Keratinocyte (primary cell): ENCODE measurements around the gene PICALM. TPM values are rescaled to one million over a fixed set of nuclear protein-coding genes. Genes with fewer than 3 reads are reported as not detected.
A peak's percentile ranks its signal among the peaks of the same experiment; 100 is the strongest.

Source experiments
- DNase-seq: peaks from one replicate; pipeline ENCODE4 v3.0.0-alpha.2; 2011; ENCODE audit warnings: low read depth, missing footprints, low spot score
- FAIRE-seq: peaks from 2 replicates; lab custom pipeline; 2011; peaks lifted over from hg19 to GRCh38; lab: Jason Lieb, UNC
- H2AFZ ChIP-seq: 2 replicates; pipeline ENCODE4 v1.6.0; 2012; ENCODE audit warnings: low read length, control low read depth, inconsistent platforms; ENCODE audit not compliant: control insufficient read depth
- H3K27ac ChIP-seq: 2 replicates; pipeline ENCODE4 v1.5.1; 2011; ENCODE audit warnings: low read length; ENCODE audit not compliant: control insufficient read depth, insufficient read depth
- H3K27me3 ChIP-seq: 3 replicates; pipeline ENCODE4 v1.6.0; 2011; ENCODE audit warnings: low read length; ENCODE audit not compliant: control insufficient read depth, insufficient read depth; ENCODE audit errors: extremely low read depth
- H3K36me3 ChIP-seq, 2 experiments: 2 replicates in 1 of 2; 3 replicates in 1 of 2; pipeline ENCODE4 v1.5.1; 2011; ENCODE audit warnings: low read length in 2 of 2, mild to moderate bottlenecking in 1 of 2; ENCODE audit not compliant: control insufficient read depth in 2 of 2, insufficient read depth in 2 of 2; ENCODE audit errors: extremely low read depth in 1 of 2
- H3K4me1 ChIP-seq: 3 replicates; pipeline ENCODE4 v1.5.1; 2011; ENCODE audit warnings: low read length; ENCODE audit not compliant: control insufficient read depth, insufficient read depth; ENCODE audit errors: extremely low read depth
- H3K4me2 ChIP-seq: 3 replicates; pipeline ENCODE4 v1.6.0; 2011; ENCODE audit warnings: low read depth, low read length; ENCODE audit not compliant: control insufficient read depth, insufficient read depth; ENCODE audit errors: extremely low read depth
- H3K4me3 ChIP-seq, 3 experiments: fragments of 200-600 bp in 1 of 3; sonication (generic) in 1 of 3; 2 replicates in 2 of 3; 3 replicates in 1 of 3; pipeline ENCODE4 v1.5.1; 2011 to 2016; ENCODE audit warnings: low read length in 3 of 3, mild to moderate bottlenecking in 3 of 3, control low read depth in 2 of 3, inconsistent platforms in 1 of 3, low read depth in 1 of 3, mixed read lengths in 1 of 3, mixed run types in 1 of 3, moderate library complexity in 1 of 3; ENCODE audit not compliant: control insufficient read depth in 2 of 3, insufficient read depth in 2 of 3; ENCODE audit errors: extremely low read depth in 1 of 3
- H3K79me2 ChIP-seq: 2 replicates; pipeline ENCODE4 v1.6.0; 2012; ENCODE audit warnings: low read length; ENCODE audit not compliant: control insufficient read depth, insufficient read depth
- H3K9ac ChIP-seq: 3 replicates; pipeline ENCODE4 v1.6.0; 2011; ENCODE audit warnings: low read length; ENCODE audit not compliant: control insufficient read depth, insufficient read depth; ENCODE audit errors: extremely low read depth
- H3K9me1 ChIP-seq: 3 replicates; pipeline ENCODE4 v1.6.0; 2011; ENCODE audit warnings: low read length; ENCODE audit not compliant: control insufficient read depth, insufficient read depth; ENCODE audit errors: extremely low read depth
- H3K9me3 ChIP-seq: 2 replicates; pipeline ENCODE4 v1.5.1; 2012; ENCODE audit warnings: low read depth, low read length; ENCODE audit not compliant: control insufficient read depth
- H4K20me1 ChIP-seq: 3 replicates; pipeline ENCODE4 v1.6.0; 2011; ENCODE audit warnings: low read length; ENCODE audit not compliant: control insufficient read depth, insufficient read depth; ENCODE audit errors: extremely low read depth
- CTCF ChIP-seq, 3 experiments: IDR thresholded peaks in 1 of 3; conservative IDR thresholded peaks in 1 of 3; optimal IDR thresholded peaks in 1 of 3; 2 replicates in 2 of 3; 3 replicates in 1 of 3; pipeline versions ENCODE3 to v1.5.1; 2011; ENCODE audit warnings: low read length in 3 of 3, mild to moderate bottlenecking in 3 of 3, moderate library complexity in 2 of 3, control low read depth in 1 of 3, inconsistent platforms in 1 of 3; ENCODE audit not compliant: insufficient read depth in 2 of 3; ENCODE audit errors: extremely low read depth in 1 of 3
- EZH2 ChIP-seq: IDR thresholded peaks from one replicate; pipeline ENCODE4 v1.6.1; 2012; ENCODE audit warnings: inconsistent platforms, mild to moderate bottlenecking, low read length, moderate library complexity
- dilution Hi-C: fragments of 300-500 bp; cut with MboI; formaldehyde crosslinking; loops from one replicate; pipeline ENCODE4 v1.7.0; 2020; ENCODE audit warnings: low sequenced_read_pairs; ENCODE audit not compliant: extremely low pct_ligation_motif_present
- polyA plus RNA-seq, 5 experiments: library from polyadenylated mRNA; depleted of rRNA in 3 of 5; stranded (reverse) in 3 of 5; stranded (forward) in 1 of 5; unstranded in 1 of 5; fragments of >200 nt; gene quantifications; 1 replicate in 1 of 5; 2 replicates in 3 of 5; 3 replicates in 1 of 5; pipeline versions ENCODE4 v1.2.1 to v1.2.3, GENCODE V29; 2011 to 2012; ENCODE audit warnings: missing spikeins in 2 of 5, low read depth in 1 of 5, low replicate concordance in 1 of 5

Gene PICALM
- polyA plus RNA-seq, 1 donor (not counting 4 experiments of a cell fraction or from before 2014, with no cell fraction given): 293 TPM

- H3K4me1 ChIP-seq: peaks cover 21% of the 10 kb centered on the region
- no peak for DNase-seq
- dilution Hi-C loops: no loop called here
- no peak for FAIRE-seq
- H4K20me1 ChIP-seq: no peaks in the 10 kb centered on the region
- peaks cover 3% of the 10 kb centered on the region for H3K9me1 ChIP-seq
- H3K36me3 ChIP-seq: no peaks in the 10 kb centered on the region
- H3K4me3 ChIP-seq: no peak overlapping the region
- H2AFZ ChIP-seq: no peak overlapping the region
- H3K9ac ChIP-seq: no peak overlapping the region
- H3K9me3 ChIP-seq: no peaks in the 10 kb centered on the region
- H3K79me2 ChIP-seq: no peaks in the 10 kb centered on the region
- H3K27me3 ChIP-seq: no peaks in the 10 kb centered on the region
- no peak overlapping the region for H3K27ac ChIP-seq
- TF ChIP-seq EZH2 (no peak), CTCF (optimal IDR thresholded peaks at IDR 0.05 in 1 of 3, IDR thresholded peaks at IDR 0.05 in 1 of 3, conservative IDR thresholded peaks at IDR 0.05 in 1 of 3; ENCODE audit: extremely low read depth in 1 of 3, insufficient read depth in 2 of 3, low read length in 3 of 3) (no peak)
- no peak overlapping the region for H3K4me2 ChIP-seq
Observed at GRCh38 chr11:85945296-85945695, 123.6 kb downstream of the PICALM start.

GRCh38 chr11:85941380-85941973, 127.4 kb downstream of the PICALM start:
- H3K9me1 ChIP-seq: no peaks in the 10 kb centered on the region
- no peak overlapping the region for H3K27ac ChIP-seq
- no peak overlapping the region for H3K9ac ChIP-seq
- no peaks in the 10 kb centered on the region for H3K79me2 ChIP-seq
- H3K4me1 ChIP-seq: peaks cover 3% of the 10 kb centered on the region
- dilution Hi-C loops: no loop called here
- no peaks in the 10 kb centered on the region for H3K27me3 ChIP-seq
- no peaks in the 10 kb centered on the region for H3K36me3 ChIP-seq
- no peak overlapping the region for H3K4me2 ChIP-seq
- no peaks in the 10 kb centered on the region for H4K20me1 ChIP-seq
- H3K9me3 ChIP-seq: no peaks in the 10 kb centered on the region
- no peak overlapping the region for H3K4me3 ChIP-seq
- FAIRE-seq (no peak), DNase-seq (no peak)
- no peak overlapping the region for H2AFZ ChIP-seq
- TF ChIP-seq EZH2 (no peak), CTCF (optimal IDR thresholded peaks at IDR 0.05 in 1 of 3, IDR thresholded peaks at IDR 0.05 in 1 of 3, conservative IDR thresholded peaks at IDR 0.05 in 1 of 3; ENCODE audit: extremely low read depth in 1 of 3, insufficient read depth in 2 of 3, low read length in 3 of 3) (peak; percentile 65 to 87 (median 74))
